Suprapubic skin (tissue), 4 donors: ENCODE results near the gene PPP1R1A. TPM values are rescaled to one million over a fixed set of nuclear protein-coding genes. Genes with fewer than 3 reads are reported as not detected.

ENCODE experiments used
- DNase-seq, 2 donors: peaks; one replicate each; pipeline ENCODE4 v3.0.0-alpha.2; 2019; ENCODE audit warnings: low spot score in 2 of 2
- H3K27ac ChIP-seq: fragments of 200-600 bp; sonication (generic); one replicate; pipeline ENCODE4 v1.5.1; 2019
- H3K27me3 ChIP-seq: fragments of 200-600 bp; sonication (generic); one replicate; pipeline ENCODE4 v1.5.1; 2019
- H3K36me3 ChIP-seq: fragments of 200-600 bp; sonication (generic); one replicate; pipeline ENCODE4 v1.5.1; 2019
- H3K4me1 ChIP-seq: fragments of 200-600 bp; sonication (generic); one replicate; pipeline ENCODE4 v1.5.1; 2019
- H3K4me3 ChIP-seq: fragments of 200-600 bp; sonication (generic); one replicate; pipeline ENCODE4 v1.5.1; 2019; ENCODE audit warnings: mild to moderate bottlenecking
- H3K9me3 ChIP-seq: fragments of 200-600 bp; sonication (generic); one replicate; pipeline ENCODE4 v1.5.1; 2019
- CTCF ChIP-seq, 2 donors: fragments of 200-600 bp in 1 of 2; fragments of 450-650 bp in 1 of 2; sonication (generic) in 1 of 2; IDR thresholded peaks; one replicate each; pipeline ENCODE4 v1.5.1; 2016 to 2019; ENCODE audit warnings: antibody characterized with exemption in 2 of 2, mild to moderate bottlenecking in 1 of 2, moderate library complexity in 1 of 2
- EP300 ChIP-seq: sonication (generic); formaldehyde crosslinking; IDR thresholded peaks from one replicate; pipeline ENCODE4 v1.6.1; 2017; ENCODE audit warnings: antibody characterized with exemption
- POLR2A ChIP-seq, 2 donors: fragments of 450-650 bp; IDR thresholded peaks; one replicate each; pipeline ENCODE4 v1.6.1; 2017; ENCODE audit warnings: antibody characterized with exemption in 2 of 2, mild to moderate bottlenecking in 2 of 2, moderate library complexity in 2 of 2
- POLR2AphosphoS5 ChIP-seq, 3 donors: sonication (generic); formaldehyde crosslinking; IDR thresholded peaks; one replicate each; pipeline ENCODE4 v1.6.1; 2017; ENCODE audit warnings: antibody characterized with exemption in 3 of 3
- WGBS: methylation state at CpG from one replicate; pipeline ENCODE4 v1.1.5; 2018; 5-methylcytosine and 5-hydroxymethylcytosine counted together
- total RNA-seq, 4 donors: library from RNA; depleted of rRNA; stranded (reverse); fragments of >200 nt; gene quantifications; one replicate each; pipeline ENCODE4 v1.1.0, GENCODE V29; 2016

Gene PPP1R1A
- total RNA-seq, 4 donors from 2014 or later = 3.5 to 11.0 (median 5.9) TPM

- no peak for DNase-seq
- H3K36me3 ChIP-seq = peaks cover 3% of the 10 kb centered on the region
- no peaks in the 10 kb centered on the region for H3K9me3 ChIP-seq
- TF ChIP-seq CTCF (IDR thresholded peaks at IDR 0.05) (no peak), POLR2A (IDR thresholded peaks at IDR 0.05) (no peak), EP300 (no peak), POLR2AphosphoS5 (IDR thresholded peaks at IDR 0.05) (no peak)
- no peak overlapping the region for H3K27ac ChIP-seq
- H3K4me3 ChIP-seq = no peak overlapping the region
- H3K27me3 ChIP-seq = no peaks in the 10 kb centered on the region
- no peaks in the 10 kb centered on the region for H3K4me1 ChIP-seq
These were observed 53.0 kb downstream of the PPP1R1A start for GRCh38 chr12:54535474-54535873.

- Histone ChIP-seq H3K4me3 (no peak overlapping the region), H3K27me3 (no peaks in the 10 kb centered on the region), H3K36me3 (no peaks in the 10 kb centered on the region), H3K4me1 (no peaks in the 10 kb centered on the region), H3K27ac (no peak overlapping the region), H3K9me3 (no peaks in the 10 kb centered on the region)
- WGBS = 86% methylated on average over 4 of the region's 4 CpGs
- no peak for DNase-seq
- TF ChIP-seq CTCF (IDR thresholded peaks at IDR 0.05) = no peak
These were observed 58.9 kb downstream of the PPP1R1A start for GRCh38 chr12:54529581-54529980.

Other genes starting within 250 kb of the PPP1R1A start
- gene GPR84, start 224.2 kb downstream of the PPP1R1A start, total RNA-seq = 1 to 10 TPM in 1 of 4 donors, under 1 TPM in 3; 0.38 to 1.7 (median 0.73) TPM
- gene ZNF385A, start 203.9 kb downstream of the PPP1R1A start, total RNA-seq = 100 to 1,000 TPM in 3 of 4 donors, 10 to 100 TPM in 1; 99.5 to 134 (median 113) TPM
- 10 to 100 TPM; 16.3 to 36.4 (median 24.8) TPM for gene ITGA5, start 169.4 kb downstream of the PPP1R1A start, total RNA-seq
- not detected for gene GTSF1, start 115.1 kb downstream of the PPP1R1A start, total RNA-seq
- 10 to 100 TPM in 1 of 4 donors, 1 to 10 TPM in 3; 3.6 to 19.6 (median 4.6) TPM for gene NCKAP1L, start 90.9 kb downstream of the PPP1R1A start, total RNA-seq
- gene PDE1B, start 39.1 kb downstream of the PPP1R1A start, total RNA-seq = 1 to 10 TPM; 1.8 to 4.8 (median 3.9) TPM
- gene LACRT, start 46.2 kb upstream of the PPP1R1A start, total RNA-seq = 1 to 10 TPM in 1 of 4 donors, not detected in 3; 1.5 TPM
- 1,000 to 10,000 TPM; 1,519 to 3,186 (median 2,298) TPM for gene DCD, start 59.7 kb upstream of the PPP1R1A start, total RNA-seq